SW 1271 (cell line): Measurements from ENCODE around the gene KLHL29.

ENCODE experiments used
- DNase-seq, 2 experiments: peaks; one replicate each; lab custom pipeline; 2025; lab: John Stamatoyannopoulos, UW

Gene KLHL29

GRCh38 chr2:23695890-23696751 is 311.1 kb downstream of the KLHL29 start:
- no peak for DNase-seq

GRCh38 chr2:23696752-23697045 is 311.7 kb downstream of the KLHL29 start:
- no peak for DNase-seq

GRCh38 chr2:23697256-23698075 is 312.5 kb downstream of the KLHL29 start:
- no peak for DNase-seq

GRCh38 chr2:23698116-23698693 is 313.2 kb downstream of the KLHL29 start:
- DNase-seq = no peak

- no peak for DNase-seq
Measured at GRCh38 chr2:23698721-23699579, 314.0 kb downstream of the KLHL29 start.

GRCh38 chr2:23699580-23699925 is 314.6 kb downstream of the KLHL29 start:
- DNase-seq = no peak

- DNase-seq = no peak
Measured at GRCh38 chr2:23700627-23701026, 315.6 kb downstream of the KLHL29 start.

GRCh38 chr2:23703037-23703582 is 318.1 kb downstream of the KLHL29 start:
- no peak for DNase-seq

- DNase-seq = no peak
Measured at GRCh38 chr2:23703583-23704385, 318.8 kb downstream of the KLHL29 start.

GRCh38 chr2:23705771-23706612 is 321.0 kb downstream of the KLHL29 start:
- DNase-seq = no peak

- no peak for DNase-seq
Measured at GRCh38 chr2:23706613-23707078, 321.7 kb downstream of the KLHL29 start.

- DNase-seq = no peak
Measured at GRCh38 chr2:23707096-23707495, 322.1 kb downstream of the KLHL29 start.

GRCh38 chr2:23708771-23709170 is 323.8 kb downstream of the KLHL29 start:
- no peak for DNase-seq

GRCh38 chr2:23709311-23709710 is 324.3 kb downstream of the KLHL29 start:
- DNase-seq = no peak

- no peak for DNase-seq
Measured at GRCh38 chr2:23711979-23712755, 327.2 kb downstream of the KLHL29 start.

GRCh38 chr2:23712756-23713151 is 327.8 kb downstream of the KLHL29 start:
- no peak for DNase-seq

GRCh38 chr2:23713351-23713750 is 328.4 kb downstream of the KLHL29 start:
- no peak for DNase-seq

- no peak for DNase-seq
Measured at GRCh38 chr2:23718931-23719700, 334.1 kb downstream of the KLHL29 start.
